Measurements from ENCODE around the gene FBLN2.

DNA sequence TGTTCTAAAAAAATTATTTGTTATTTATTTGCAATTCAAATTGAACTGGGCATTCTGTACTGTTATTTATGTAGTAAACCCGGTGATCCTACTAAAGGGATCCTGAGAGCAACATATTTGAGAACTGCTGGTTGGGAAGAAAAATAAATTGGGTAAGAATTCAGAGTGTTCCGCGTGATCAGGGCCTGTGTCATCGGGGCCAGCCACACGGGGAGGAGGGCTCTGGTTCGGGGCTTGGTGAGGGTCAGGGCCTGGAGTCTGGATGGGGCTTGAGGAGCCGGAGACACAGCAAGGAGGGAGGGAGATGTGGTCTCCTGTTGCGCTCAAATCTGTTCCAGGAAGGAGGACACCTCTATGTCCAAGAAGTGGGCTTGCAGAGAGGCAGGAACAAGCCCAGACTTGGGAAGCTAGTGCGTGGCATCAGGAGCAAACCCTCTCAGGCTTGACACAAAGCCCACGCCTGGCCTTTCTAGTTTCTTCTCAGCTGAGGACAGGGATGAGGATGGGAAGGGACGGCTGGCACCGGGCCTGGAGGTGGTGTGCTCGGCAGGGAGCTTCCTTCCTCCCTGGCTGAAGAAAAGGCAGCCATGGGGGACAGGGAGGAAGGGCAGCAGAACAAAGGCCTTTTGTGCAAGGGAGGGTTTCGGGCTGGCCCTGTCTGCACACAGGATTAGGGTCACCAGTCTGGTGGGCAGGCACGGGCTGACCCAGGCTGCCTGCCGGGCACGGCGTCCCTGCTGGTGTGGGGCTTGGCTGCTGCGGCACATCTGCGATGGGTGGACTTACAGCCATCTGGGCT lies 22.9 kb upstream of the FBLN2 start:
- TF ChIP-seq TAF1 (CRISPR knock-in tag; IDR thresholded peaks at IDR 0.05) (no peak), POLR2G (IDR thresholded peaks at IDR 0.05; ENCODE audit: low read depth, low read length) (no peak), IKZF1 (IDR thresholded peaks at IDR 0.05) (no peak), ARNT (IDR thresholded peaks at IDR 0.05) (no peak), NFKBIZ (CRISPR knock-in tag; IDR thresholded peaks at IDR 0.05) (no peak)

Measured in HepG2 (cell line).